Measurements from ENCODE around the gene PRIMPOL.
"Not testable (repeated sequence)": the region's sequence is repeated elsewhere in the genome, so short reads cannot be mapped to it uniquely, and the experiment has no call there.

Gene PRIMPOL

GRCh38 chr4:184655889-184656869 lies 6.6 kb downstream of the PRIMPOL start:
- Histone ChIP-seq H3K9ac (no peak overlapping the region), H3K4me2 (peak overlapping the region in 3 of 11 experiments; percentile 14 to 50 (median 19); a peak in 5 of 22 replicates)

GRCh38 chr4:184657144-184657543 lies 7.6 kb downstream of the PRIMPOL start:
- Histone ChIP-seq H3K27me3 (no peaks in the 10 kb centered on the region), H3K36me3 (peaks cover 3 to 59% (median 28%) of the 10 kb centered on the region in 11 experiments; a peak in 18 of 22 replicates), H3K27ac (no peak overlapping the region), H3K9ac (no peak overlapping the region), H4K20me1 (no peaks in the 10 kb centered on the region), H3K9me3 (replicated peaks in 1 of 11) (no peaks in the 10 kb centered on the region), H3K4me3 (no peak overlapping the region), H3K4me2 (peak overlapping the region in 4 of 11 experiments; percentile 7 to 50 (median 16); a peak in 5 of 22 replicates), H3K4me1 (peaks cover 0 to 36% (median 5%) of the 10 kb centered on the region in 10 experiments; a peak in 14 of 20 replicates)
- no peak for TF ChIP-seq Cebpa-rat (IDR thresholded peaks at IDR 0.05)

More at GRCh38 chr4:184655889-184656869, 6.6 kb downstream of the PRIMPOL start:
- Histone ChIP-seq H3K27ac (no peak overlapping the region), H3K4me1 (peaks cover 0 to 35% (median 5%) of the 10 kb centered on the region in 10 experiments; a peak in 9 of 20 replicates), H4K20me1 (no peaks in the 10 kb centered on the region), H3K9me3 (replicated peaks in 1 of 11) (no peaks in the 10 kb centered on the region), H3K27me3 (no peaks in the 10 kb centered on the region), H3K36me3 (peaks cover 3 to 51% (median 21%) of the 10 kb centered on the region in 11 experiments; a peak in 18 of 22 replicates), H3K4me3 (no peak overlapping the region)
- TF ChIP-seq Cebpa-rat (IDR thresholded peaks at IDR 0.05), result no peak

- Histone ChIP-seq H3K36me3 (peaks cover 3 to 59% (median 28%) of the 10 kb centered on the region in 11 experiments; a peak in 18 of 22 replicates), H3K4me1 (peaks cover 0 to 38% (median 9%) of the 10 kb centered on the region in 10 experiments; a peak in 14 of 20 replicates), H3K4me2 (peak overlapping the region in 3 of 11 experiments; percentile 14 to 50 (median 19); a peak in 4 of 22 replicates)
- not testable (repeated sequence) for H4K20me1 ChIP-seq; H3K27me3 ChIP-seq; H3K4me3 ChIP-seq; H3K9me3 ChIP-seq (replicated peaks in 1 of 11); H3K9ac ChIP-seq; H3K27ac ChIP-seq
Measured at GRCh38 chr4:184657820-184658219, 8.3 kb downstream of the PRIMPOL start.

GRCh38 chr4:184660978-184661377 lies 11.4 kb downstream of the PRIMPOL start:
- Histone ChIP-seq H3K4me1 (peaks cover 0 to 43% (median 10%) of the 10 kb centered on the region in 10 experiments; a peak in 14 of 20 replicates), H3K4me2 (no peak overlapping the region), H3K27ac (no peak overlapping the region), H3K9ac (no peak overlapping the region), H3K36me3 (peaks cover 4 to 58% (median 38%) of the 10 kb centered on the region in 11 experiments; a peak in 20 of 22 replicates), H4K20me1 (no peaks in the 10 kb centered on the region), H3K27me3 (no peaks in the 10 kb centered on the region), H3K9me3 (replicated peaks in 1 of 11) (no peaks in the 10 kb centered on the region), H3K4me3 (no peak overlapping the region)
- TF ChIP-seq Cebpa-rat (IDR thresholded peaks at IDR 0.05), result no peak

GRCh38 chr4:184662236-184662635 lies 12.7 kb downstream of the PRIMPOL start:
- peaks cover 16 to 62% (median 49%) of the 10 kb centered on the region in 11 experiments; a peak in 21 of 22 replicates for H3K36me3 ChIP-seq
- H3K27me3 ChIP-seq, result no peaks in the 10 kb centered on the region
- H3K27ac ChIP-seq, result no peak overlapping the region; a peak in 1 of 22 replicates
- TF ChIP-seq Cebpa-rat (IDR thresholded peaks at IDR 0.05), result no peak
- no peak overlapping the region for H3K4me3 ChIP-seq
- H3K4me1 ChIP-seq, result peaks cover 0 to 30% (median 8%) of the 10 kb centered on the region in 10 experiments; a peak in 13 of 20 replicates
- peak overlapping the region in 5 of 11 experiments; percentile 11 to 42 (median 30); a peak in 5 of 22 replicates for H3K4me2 ChIP-seq
- no peaks in the 10 kb centered on the region for H4K20me1 ChIP-seq
- H3K9ac ChIP-seq, result no peak overlapping the region
- no peaks in the 10 kb centered on the region for H3K9me3 ChIP-seq (replicated peaks in 1 of 11)

- no peaks in the 10 kb centered on the region for H3K27me3 ChIP-seq
- peak overlapping the region in 1 of 11 experiments; percentile 2; a peak in 1 of 22 replicates for H3K4me2 ChIP-seq
- H4K20me1 ChIP-seq, result no peaks in the 10 kb centered on the region
- H3K36me3 ChIP-seq, result peaks cover 14 to 77% (median 53%) of the 10 kb centered on the region in 11 experiments; a peak in 21 of 22 replicates
- no peak overlapping the region for H3K9ac ChIP-seq
- H3K9me3 ChIP-seq (replicated peaks in 1 of 11), result no peaks in the 10 kb centered on the region
- H3K4me1 ChIP-seq, result peaks cover 14 to 46% (median 23%) of the 10 kb centered on the region in 10 experiments
- TF ChIP-seq Cebpa-rat (IDR thresholded peaks at IDR 0.05), result peak in 4 of 11 experiments; percentile 27 to 82 (median 58); a peak in 7 of 22 replicates
- H3K4me3 ChIP-seq, result no peak overlapping the region
- H3K27ac ChIP-seq, result no peak overlapping the region
Measured at GRCh38 chr4:184664445-184665210, 15.1 kb downstream of the PRIMPOL start.

GRCh38 chr4:184666670-184667069 lies 17.1 kb downstream of the PRIMPOL start:
- H4K20me1 ChIP-seq, result no peaks in the 10 kb centered on the region
- no peak overlapping the region for H3K4me2 ChIP-seq
- no peak overlapping the region for H3K27ac ChIP-seq
- no peaks in the 10 kb centered on the region for H3K9me3 ChIP-seq (replicated peaks in 1 of 11)
- H3K9ac ChIP-seq, result no peak overlapping the region
- TF ChIP-seq Cebpa-rat (IDR thresholded peaks at IDR 0.05), result no peak
- peaks cover 14 to 69% (median 43%) of the 10 kb centered on the region in 11 experiments; a peak in 21 of 22 replicates for H3K36me3 ChIP-seq
- no peaks in the 10 kb centered on the region for H3K27me3 ChIP-seq
- peaks cover 14 to 47% (median 24%) of the 10 kb centered on the region in 10 experiments for H3K4me1 ChIP-seq
- no peak overlapping the region for H3K4me3 ChIP-seq

GRCh38 chr4:184668096-184668495 lies 18.6 kb downstream of the PRIMPOL start:
- Histone ChIP-seq H3K4me3 (no peak overlapping the region), H3K27ac (peak overlapping the region in 9 of 11 experiments; percentile 14 to 69 (median 42); a peak in 12 of 22 replicates), H3K36me3 (peaks cover 24 to 80% (median 53%) of the 10 kb centered on the region in 11 experiments), H3K4me2 (peak overlapping the region; percentile 47 to 96 (median 78)), H3K4me1 (peaks cover 13 to 33% (median 18%) of the 10 kb centered on the region in 10 experiments), H3K9ac (peak overlapping the region in 2 of 11 experiments; percentile 9 to 28; a peak in 3 of 22 replicates), H3K27me3 (no peaks in the 10 kb centered on the region), H4K20me1 (no peaks in the 10 kb centered on the region), H3K9me3 (replicated peaks in 1 of 11) (no peaks in the 10 kb centered on the region)
- no peak for TF ChIP-seq Cebpa-rat (IDR thresholded peaks at IDR 0.05)

Measured in BLaER1 treated with 17β-estradiol and CSF1 and Interleukin-3, amounts not matched to agents 10 nM and 100 nM (cell line).